GM13976 (cell line): Measurements from ENCODE around the gene GALNT1.

Experiments
- DNase-seq: peaks from one replicate; pipeline ENCODE4 v3.0.0; 2012; ENCODE audit warnings: low spot score
- in situ Hi-C: fragments of 300-500 bp; cut with MboI; formaldehyde crosslinking; loops from one replicate; pipeline ENCODE4 v1.12.0; 2022; ENCODE audit warnings: low sequenced_read_pairs, mixed read lengths, inconsistent platforms; ENCODE audit not compliant: unreplicated experiment
- TF ChIP-seq, protein P1 (sequence below): IDR thresholded peaks from 2 replicates; pipeline ENCODE4 v1.5.1; 2012; ENCODE audit warnings: borderline replicate concordance, mild to moderate bottlenecking; ENCODE audit not compliant: insufficient read depth; ENCODE audit errors: extremely low read depth, missing control alignments, control extremely low read depth

The GALNT1 gene

DNA sequence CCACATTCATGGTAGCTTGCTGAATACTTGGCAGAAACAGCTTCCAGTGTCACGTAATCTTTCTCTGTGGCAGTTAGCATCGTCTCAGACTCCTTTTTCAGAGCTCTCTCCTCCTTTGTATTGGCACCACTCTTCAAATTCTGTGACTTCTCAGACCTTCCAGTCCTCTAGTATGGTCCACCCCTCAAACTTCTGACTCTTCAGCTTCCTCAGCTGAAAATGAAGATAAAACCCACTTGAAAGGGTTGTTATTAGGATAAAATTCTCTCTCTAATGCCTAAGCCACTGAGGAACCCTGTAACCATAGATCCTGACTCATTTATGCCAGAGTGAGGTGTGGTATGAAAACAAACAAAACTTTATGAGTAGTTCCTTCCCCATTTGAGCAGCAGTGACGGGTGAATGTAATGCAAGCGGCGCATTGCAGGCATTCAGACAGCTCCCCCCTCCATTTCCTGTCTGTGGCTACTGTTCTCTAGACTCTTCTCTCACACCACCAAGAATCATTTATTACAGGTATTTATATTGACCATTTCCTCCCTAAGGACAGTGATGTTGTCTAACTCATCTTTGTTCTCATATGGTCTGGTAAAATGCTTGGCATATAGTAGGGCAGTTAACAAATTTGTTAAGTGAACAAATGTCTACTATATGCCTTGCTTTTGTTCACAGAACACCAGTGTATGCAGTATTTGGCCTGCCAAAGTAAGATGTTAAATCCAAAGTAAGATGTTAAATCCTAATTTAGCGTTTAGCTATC, 35.3 kb downstream of the GALNT1 start:
- in situ Hi-C loops, result no loop called here
- peak; percentile 60 for DNase-seq
- TF ChIP-seq, protein P1, sequence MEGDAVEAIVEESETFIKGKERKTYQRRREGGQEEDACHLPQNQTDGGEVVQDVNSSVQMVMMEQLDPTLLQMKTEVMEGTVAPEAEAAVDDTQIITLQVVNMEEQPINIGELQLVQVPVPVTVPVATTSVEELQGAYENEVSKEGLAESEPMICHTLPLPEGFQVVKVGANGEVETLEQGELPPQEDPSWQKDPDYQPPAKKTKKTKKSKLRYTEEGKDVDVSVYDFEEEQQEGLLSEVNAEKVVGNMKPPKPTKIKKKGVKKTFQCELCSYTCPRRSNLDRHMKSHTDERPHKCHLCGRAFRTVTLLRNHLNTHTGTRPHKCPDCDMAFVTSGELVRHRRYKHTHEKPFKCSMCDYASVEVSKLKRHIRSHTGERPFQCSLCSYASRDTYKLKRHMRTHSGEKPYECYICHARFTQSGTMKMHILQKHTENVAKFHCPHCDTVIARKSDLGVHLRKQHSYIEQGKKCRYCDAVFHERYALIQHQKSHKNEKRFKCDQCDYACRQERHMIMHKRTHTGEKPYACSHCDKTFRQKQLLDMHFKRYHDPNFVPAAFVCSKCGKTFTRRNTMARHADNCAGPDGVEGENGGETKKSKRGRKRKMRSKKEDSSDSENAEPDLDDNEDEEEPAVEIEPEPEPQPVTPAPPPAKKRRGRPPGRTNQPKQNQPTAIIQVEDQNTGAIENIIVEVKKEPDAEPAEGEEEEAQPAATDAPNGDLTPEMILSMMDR, result no peak

DNA sequence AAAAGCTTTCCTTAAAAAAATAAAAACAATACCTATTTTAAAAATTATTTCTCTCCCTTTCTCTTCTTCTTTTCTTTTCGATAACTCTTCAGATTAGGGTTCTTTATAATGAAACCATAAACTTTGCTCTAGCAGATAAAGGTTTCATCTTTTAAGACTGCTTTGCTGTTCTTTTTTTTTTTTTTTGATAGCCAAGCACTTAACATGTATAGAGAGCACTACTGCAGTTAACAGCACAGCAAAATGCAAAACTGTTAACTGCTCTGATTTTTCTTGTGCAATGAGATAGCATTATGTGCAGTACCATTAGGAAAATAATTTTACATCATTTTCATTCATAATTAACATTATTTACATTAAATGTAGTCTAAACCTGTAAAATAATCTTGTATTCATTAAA, 36.3 kb downstream of the GALNT1 start:
- no peak for DNase-seq

DNA sequence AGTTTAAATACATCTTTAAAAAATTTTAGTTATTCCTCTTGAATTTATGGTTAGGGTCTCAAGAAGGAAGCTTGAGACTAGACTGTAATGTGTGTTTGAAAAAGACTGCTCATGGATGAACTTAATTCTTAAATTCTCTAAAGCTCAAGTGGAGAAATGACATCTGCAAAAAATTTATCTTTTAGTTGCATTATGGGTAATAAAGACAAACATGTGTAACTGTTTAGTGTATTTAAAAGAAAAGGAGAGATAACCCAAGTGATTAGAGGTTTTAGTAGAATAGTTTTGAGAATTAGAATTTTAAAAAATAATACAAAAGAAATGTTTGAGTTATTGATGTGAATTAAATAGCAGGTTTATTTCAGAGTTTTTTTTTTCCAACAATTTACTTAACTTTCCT, 36.7 kb downstream of the GALNT1 start:
- TF ChIP-seq, protein P1, result no peak
- in situ Hi-C loops, result no loop called here
- no peak for DNase-seq

More for the DNA sequence above, 36.3 kb downstream of the GALNT1 start:
- TF ChIP-seq, protein P1, result no peak
- in situ Hi-C loops, result no loop called here

DNA sequence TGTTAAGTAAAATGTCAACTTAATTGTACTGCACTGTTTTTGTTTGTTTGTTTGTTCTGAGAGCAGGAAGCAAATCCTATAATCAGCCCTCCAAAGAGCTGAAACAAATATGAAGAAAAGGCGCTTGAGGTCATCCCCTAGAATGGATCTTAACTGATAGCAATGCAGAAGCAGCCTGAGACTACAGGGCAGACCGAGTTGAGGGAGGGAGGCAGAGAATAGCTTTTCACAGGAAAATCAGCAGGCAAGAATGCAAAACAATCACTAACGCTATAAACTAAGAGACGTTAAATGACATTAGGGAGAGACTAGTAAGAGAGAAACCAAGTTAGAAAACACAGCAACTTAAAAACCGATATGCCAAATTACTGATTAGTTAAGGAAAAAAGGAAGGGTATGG, 37.2 kb downstream of the GALNT1 start:
- TF ChIP-seq, protein P1, result no peak
- no peak for DNase-seq
- in situ Hi-C loops, result no loop called here

DNA sequence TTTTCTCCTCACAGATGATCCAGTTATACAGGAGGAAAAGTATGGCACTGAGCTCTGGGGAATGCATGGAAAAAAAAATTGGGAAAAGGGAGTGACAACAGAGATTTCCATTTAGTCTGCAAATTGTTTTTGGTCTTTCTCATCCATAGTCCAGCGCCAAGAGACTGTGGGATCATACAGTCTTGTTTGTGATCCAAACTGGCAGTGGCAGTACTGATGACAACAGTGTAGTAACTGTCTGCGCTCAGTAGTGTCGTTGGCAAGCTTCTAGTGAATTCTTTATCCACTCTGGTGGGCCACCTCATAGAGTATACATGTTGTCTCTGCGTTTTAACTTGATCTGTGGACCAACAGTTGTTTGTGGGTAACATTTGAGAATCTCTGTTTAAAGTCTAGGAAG, 37.9 kb downstream of the GALNT1 start:
- DNase-seq, result no peak
- TF ChIP-seq, protein P1, result no peak
- in situ Hi-C loops, result no loop called here

DNA sequence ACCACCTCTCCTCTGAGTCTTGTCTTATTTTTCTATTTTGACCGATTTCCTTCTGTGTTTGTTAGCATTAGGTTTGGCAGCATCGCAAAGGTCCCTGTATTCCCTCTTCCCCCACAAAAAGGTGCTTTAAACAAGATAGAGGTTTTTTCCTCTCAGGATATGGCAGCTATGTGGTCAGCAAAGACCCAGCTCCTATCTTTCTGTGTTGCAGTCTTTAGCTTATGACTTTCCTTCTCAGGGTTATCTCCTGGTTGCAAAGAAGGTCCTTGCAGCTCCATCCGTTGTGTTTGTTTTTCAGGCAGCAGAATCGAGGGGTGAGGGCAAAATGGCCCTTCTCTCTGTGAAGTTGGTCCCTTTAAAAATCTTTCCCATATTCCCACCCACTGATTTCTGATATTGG, 38.4 kb downstream of the GALNT1 start:
- in situ Hi-C loops, result no loop called here
- TF ChIP-seq, protein P1, result no peak
- DNase-seq, result no peak
